ENCODE data around the gene SLC4A3. TPM values are rescaled to one million over a fixed set of nuclear protein-coding genes. Genes with fewer than 3 reads are reported as not detected.
"Not testable (repeated sequence)": the region's sequence is repeated elsewhere in the genome, so short reads cannot be mapped to it uniquely, and the experiment has no call there.

Gene SLC4A3
- polyA plus RNA-seq, 1 experiment: 12.1 TPM

- Histone ChIP-seq H3K27me3 (ENCODE audit: control insufficient read depth, insufficient read depth, low read length) (peaks cover 3% of the 10 kb centered on the region; the same call in 1 of the 2 replicates), H3K4me3 (ENCODE audit: low read depth, low read length) (no peak overlapping the region), H3K36me3 (ENCODE audit: control insufficient read depth, insufficient read depth, low read length) (no peaks in the 10 kb centered on the region)
- TF ChIP-seq CTCF (IDR thresholded peaks at IDR 0.05; ENCODE audit: insufficient read depth, low read depth, low read length): no peak
- DNase-seq (ENCODE audit: low read depth): no peak
- POLR2A ChIA-PET: no interaction called here
- CTCF ChIA-PET: interaction anchor here (0.6 to 1.0 kb wide), 2 partner anchors 14 to 440 kb away, joined by 3 read pairs; no protein-coding TSS in a partner anchor
Observed at GRCh38 chr2:219648176-219648575, 20.7 kb downstream of the SLC4A3 start.

GRCh38 chr2:219648963-219649362 is 21.5 kb downstream of the SLC4A3 start:
- no peak for TF ChIP-seq CTCF (IDR thresholded peaks at IDR 0.05; ENCODE audit: insufficient read depth, low read depth, low read length)
- DNase-seq (ENCODE audit: low read depth): no peak
- ChIA-PET POLR2A (no interaction called here), CTCF (interaction anchor here (0.9 to 1.0 kb wide), 2 partner anchors 13 to 89 kb away, joined by 3 read pairs; no protein-coding TSS in a partner anchor)
- Histone ChIP-seq H3K36me3 (ENCODE audit: control insufficient read depth, insufficient read depth, low read length) (no peaks in the 10 kb centered on the region), H3K27me3 (ENCODE audit: control insufficient read depth, insufficient read depth, low read length) (peaks cover 3% of the 10 kb centered on the region; the same call in 1 of the 2 replicates), H3K4me3 (ENCODE audit: low read depth, low read length) (no peak overlapping the region)

GRCh38 chr2:219650426-219651248 is 23.2 kb downstream of the SLC4A3 start:
- no peak for TF ChIP-seq CTCF (IDR thresholded peaks at IDR 0.05; ENCODE audit: insufficient read depth, low read depth, low read length)
- peaks cover 3% of the 10 kb centered on the region; the same call in 1 of the 2 replicates for H3K27me3 ChIP-seq (ENCODE audit: control insufficient read depth, insufficient read depth, low read length)
- POLR2A ChIA-PET: no interaction called here
- CTCF ChIA-PET: interaction anchor here (1.1 to 3.8 kb wide), 3 partner anchors 8 to 107 kb away, joined by 3 to 20 read pairs (median 4); partner anchors contain the start of gene CHPF
- DNase-seq (ENCODE audit: low read depth): no peak
- no peak overlapping the region for H3K4me3 ChIP-seq (ENCODE audit: low read depth, low read length)
- H3K36me3 ChIP-seq (ENCODE audit: control insufficient read depth, insufficient read depth, low read length): no peaks in the 10 kb centered on the region

- DNase-seq (ENCODE audit: low read depth); POLR2A ChIA-PET; H3K4me3 ChIP-seq (ENCODE audit: low read depth, low read length); H3K36me3 ChIP-seq (ENCODE audit: control insufficient read depth, insufficient read depth, low read length); H3K27me3 ChIP-seq (ENCODE audit: control insufficient read depth, insufficient read depth, low read length): not testable (repeated sequence)
- CTCF ChIA-PET: interaction anchor here (1.1 to 3.8 kb wide), 3 partner anchors 9 to 108 kb away, joined by 3 to 20 read pairs (median 4); partner anchors contain the start of gene CHPF
Observed at GRCh38 chr2:219651656-219652055, 24.2 kb downstream of the SLC4A3 start.

- Histone ChIP-seq H3K36me3 (ENCODE audit: control insufficient read depth, insufficient read depth, low read length) (no peaks in the 10 kb centered on the region), H3K27me3 (ENCODE audit: control insufficient read depth, insufficient read depth, low read length) (no peaks in the 10 kb centered on the region; the same call in 1 of the 2 replicates), H3K4me3 (ENCODE audit: low read depth, low read length) (no peak overlapping the region)
- CTCF ChIA-PET: interaction anchor here (0.6 to 1.1 kb wide), 2 partner anchors 14 to 96 kb away, joined by 3 read pairs; no protein-coding TSS in a partner anchor
- TF ChIP-seq CTCF (IDR thresholded peaks at IDR 0.05; ENCODE audit: insufficient read depth, low read depth, low read length): no peak
- DNase-seq (ENCODE audit: low read depth): no peak
- POLR2A ChIA-PET: no interaction called here
Observed at GRCh38 chr2:219656526-219656925, 29.1 kb downstream of the SLC4A3 start.

Data from BJ (cell line).